Kasumi-1 (cell line): Measurements from ENCODE around the gene GDA.

Experiments
- DNase-seq, 2 experiments: peaks; one replicate each; lab custom pipeline; 2025; lab: John Stamatoyannopoulos, UW

GDA gene

DNA sequence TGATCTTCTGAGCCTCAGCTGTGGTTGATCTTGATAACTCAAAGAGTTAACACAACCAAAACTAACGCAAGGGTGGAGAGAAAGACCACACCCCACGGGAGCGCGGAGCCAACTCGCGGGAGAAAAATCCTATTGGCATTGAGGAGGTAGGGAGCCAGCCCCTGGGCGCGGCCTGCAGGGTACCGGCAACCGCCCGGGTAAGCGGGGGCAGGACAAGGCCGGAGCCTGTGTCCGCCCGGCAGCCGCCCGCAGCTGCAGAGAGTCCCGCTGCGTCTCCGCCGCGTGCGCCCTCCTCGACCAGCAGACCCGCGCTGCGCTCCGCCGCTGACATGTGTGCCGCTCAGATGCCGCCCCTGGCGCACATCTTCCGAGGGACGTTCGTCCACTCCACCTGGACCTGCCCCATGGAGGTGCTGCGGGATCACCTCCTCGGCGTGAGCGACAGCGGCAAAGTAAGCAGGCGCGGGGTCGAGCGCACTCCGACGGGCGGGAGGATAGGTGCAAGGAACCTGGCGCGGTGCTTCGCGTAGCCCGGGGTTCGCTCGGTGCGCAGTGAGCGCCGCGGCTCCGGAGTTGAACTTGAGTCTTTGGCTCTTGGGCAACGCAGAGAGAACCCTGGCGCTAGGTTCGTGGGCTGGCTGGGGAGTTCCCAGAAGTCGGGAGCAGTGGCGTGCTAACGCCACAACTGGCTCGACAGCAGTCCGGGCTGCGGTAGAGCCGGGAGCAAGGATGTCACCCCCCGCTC is at the start of gene GDA:
TSS of gene GDA (plus strand) at position 210 of the 745 bp plus-strand sequence. CDS start at position 330, 120 bp downstream.
- DNase-seq: no peak

DNA sequence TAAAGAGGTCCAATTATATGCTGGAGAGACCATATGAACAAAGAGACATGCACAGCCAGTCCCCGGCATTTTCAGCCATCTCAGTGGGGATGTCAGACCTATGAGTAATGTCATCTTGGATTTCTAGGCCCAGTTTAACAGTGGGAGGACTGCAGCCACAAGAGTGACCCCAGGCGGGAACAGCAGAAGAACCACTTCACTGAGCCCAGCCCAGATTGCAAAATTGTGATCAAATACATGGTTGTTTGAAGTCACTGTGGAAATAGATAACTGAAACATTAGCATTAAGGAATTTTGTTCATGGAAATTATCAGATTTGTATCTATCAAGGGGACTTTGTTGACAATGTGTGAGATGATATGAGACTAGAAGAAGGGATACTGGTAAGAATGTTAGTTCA is 46.7 kb upstream of the GDA start:
- DNase-seq: no peak

DNA sequence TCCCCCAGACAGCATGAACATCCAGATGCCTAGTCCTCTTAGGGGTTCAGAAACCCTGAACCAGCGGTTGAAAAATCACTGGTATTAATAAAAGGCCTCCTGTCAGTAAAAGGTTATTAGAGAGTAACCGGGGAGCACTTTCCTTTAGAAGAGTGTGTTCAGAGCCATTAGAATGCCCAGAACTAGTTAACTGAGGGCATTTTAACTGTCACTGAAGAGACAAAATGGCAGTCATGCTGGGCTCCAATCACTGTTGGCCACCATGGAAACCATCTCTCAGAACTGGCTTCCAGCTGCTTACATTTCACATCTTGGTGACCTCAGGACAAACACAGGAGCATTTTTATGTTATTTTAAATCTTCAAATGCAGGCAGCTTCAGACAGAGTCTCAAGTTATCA is 36.2 kb upstream of the GDA start:
- DNase-seq: no peak

DNA sequence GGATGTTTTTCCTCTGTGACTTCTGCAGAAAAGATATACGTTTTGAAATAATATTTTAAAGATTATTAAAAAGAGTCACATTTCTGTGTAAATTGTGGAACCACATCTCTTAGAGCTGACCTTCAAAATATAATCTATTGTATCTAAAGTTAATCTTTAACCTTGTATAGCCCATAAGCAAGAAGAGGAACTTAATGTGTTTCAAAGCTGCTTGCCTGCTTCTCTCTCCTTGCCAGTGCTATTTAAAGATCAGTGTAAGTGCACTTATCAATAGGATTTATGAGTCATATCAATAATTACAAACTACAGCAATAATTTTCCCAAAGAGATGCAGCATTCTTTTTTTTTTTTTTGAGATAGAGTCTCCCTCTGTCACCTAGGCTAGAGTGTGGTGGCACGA is 29.4 kb upstream of the GDA start:
- DNase-seq: no peak

DNA sequence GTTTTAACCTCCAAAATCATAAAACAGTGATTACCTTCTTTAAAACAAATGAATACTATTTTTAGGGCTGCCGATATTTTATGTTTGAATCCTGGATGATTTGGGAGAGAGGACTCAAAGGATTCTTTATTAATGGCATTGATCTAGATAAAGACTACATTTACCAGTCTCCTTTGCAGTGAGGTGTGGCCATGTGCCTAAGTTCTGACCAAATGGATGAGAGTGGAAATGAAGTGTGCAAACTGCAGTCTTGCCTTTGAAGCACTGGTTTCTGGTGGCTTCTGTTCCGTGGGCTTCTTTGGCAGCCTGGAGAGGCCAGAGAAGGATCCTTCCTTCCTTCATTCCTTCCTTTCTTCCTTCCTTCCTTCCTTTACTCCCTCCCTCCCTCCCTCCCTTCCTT is 24.3 kb upstream of the GDA start:
- no peak for DNase-seq

DNA sequence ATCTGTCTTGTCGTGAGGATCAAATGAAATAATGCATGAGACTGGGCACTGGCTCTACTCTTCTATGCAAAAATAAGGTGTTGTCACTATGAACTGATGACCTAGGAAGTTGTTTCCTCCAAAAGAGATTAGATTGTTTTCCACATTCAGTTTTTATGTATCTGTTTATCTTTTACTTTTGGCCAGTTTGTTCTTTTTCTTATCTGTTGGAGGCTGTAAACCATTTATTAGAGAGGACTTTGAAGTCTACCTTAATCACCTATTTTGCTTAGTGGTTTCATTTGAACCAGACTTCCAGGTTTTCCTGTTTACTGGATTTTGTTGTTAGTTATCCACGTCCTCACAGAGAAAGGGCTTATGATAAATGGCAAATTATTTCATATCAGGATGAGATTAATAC is 21.5 kb upstream of the GDA start:
- DNase-seq: no peak

DNA sequence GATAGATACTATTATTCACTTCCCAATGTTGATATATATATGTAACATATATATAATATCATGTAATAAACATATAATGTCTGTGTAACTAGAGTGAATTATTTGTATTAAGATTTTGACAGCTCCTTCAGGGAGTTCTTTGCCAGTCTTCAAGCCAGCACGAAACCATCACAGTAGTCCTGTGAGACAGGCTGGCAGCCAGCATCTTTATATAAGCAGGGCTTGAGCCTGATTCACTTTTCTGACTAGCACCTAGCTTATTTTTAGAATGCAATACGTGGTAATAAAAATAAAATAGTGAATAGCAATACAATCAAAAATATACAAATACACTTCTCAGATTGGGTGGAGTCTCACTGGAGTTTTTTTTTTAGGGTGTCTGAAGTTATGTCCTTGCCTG is 20.7 kb upstream of the GDA start:
- no peak for DNase-seq

DNA sequence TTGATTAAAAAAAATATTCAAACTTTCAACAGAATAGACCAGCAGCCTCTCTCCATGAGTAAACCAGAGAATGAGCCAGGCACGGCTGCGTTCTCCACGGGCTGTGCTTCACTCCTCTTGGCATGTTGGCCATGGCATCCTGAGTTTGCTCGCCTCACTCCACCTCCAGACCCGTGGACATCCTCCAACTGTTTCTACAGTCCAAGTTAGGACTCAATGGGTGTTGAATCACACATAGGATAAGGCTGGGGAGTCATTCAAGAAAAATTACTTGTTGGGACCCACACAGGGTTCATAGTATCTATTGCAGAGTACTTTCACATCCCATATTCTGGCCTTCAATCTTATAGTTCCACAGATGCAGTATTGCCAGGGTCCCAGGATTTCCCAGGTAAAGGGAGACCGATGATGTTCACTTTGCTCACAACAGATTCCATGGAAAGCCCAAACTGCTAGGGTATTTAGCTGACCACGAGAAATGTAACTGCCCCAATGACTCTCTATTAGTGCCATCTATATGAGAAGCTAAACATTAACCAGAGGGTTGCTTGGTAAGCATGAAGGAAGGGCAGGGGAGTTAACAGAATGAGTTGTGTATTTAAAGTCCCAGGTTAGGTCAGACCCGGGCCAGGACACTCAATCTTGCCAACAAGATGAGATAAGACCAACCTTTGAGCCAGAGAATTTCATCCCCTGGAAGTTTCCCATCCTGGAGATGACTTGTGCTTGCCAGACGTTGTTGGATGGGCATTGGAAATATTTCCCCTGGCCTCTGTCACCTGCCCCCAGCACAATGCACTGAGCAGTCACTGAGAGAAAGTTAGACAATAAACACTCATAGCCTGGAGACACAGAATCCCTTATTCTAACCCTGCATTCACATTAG is 19.7 kb upstream of the GDA start:
- no peak for DNase-seq

DNA sequence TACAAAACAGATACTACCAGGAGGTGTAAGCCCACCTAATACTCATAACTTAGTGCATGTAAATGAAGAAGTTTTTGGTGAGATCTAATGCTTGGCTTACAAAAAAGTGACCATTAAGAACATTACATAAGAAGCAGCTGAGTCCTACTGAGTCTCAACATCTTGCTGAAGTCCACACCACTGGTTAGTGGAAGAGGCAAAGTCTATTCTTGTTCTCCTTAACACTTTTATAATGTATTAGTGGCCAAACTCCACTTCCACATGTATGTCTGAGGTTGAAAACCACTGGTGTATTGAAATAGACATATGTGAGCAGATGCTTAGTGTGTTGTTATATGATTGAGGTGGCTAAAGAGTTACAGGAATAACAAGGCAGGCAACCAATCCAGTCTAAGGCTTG is 18.9 kb upstream of the GDA start:
- DNase-seq: no peak

DNA sequence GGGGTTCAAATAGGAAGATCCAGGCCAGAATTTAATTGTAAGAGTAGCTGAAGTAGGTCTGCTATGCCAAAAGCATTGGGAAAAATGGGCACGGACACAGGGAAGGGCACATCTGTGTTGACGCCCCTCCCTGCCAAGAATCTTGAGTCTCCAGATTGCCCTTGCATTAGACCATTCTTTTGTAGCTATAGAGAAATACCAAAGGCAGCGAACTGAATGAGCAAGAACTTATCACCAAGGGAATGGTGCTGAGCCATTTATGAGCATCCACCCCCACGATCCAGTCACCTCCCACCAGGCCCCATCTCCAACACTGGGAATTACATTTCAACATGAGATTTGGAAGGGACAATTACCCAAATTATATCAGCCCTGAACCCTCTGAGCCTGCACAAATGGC is 18.0 kb upstream of the GDA start:
- no peak for DNase-seq

DNA sequence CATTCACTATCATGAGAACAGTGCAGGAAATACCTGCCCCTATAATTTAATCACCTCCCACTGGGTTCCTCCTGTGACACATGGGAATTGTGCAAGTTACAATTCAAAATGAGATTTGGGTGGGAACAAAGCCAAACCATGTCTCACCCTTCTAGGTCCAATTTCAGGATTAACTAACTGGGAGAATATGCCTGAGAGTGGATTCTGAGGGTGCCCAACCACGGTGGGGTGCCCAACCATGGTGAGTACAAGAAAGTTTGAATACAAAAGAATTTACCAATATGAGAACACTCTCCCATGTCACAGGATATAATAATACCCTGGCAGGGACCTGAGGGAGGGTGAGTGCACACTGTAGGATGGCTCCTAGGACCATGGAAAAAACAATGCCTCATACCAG is 17.2 kb upstream of the GDA start:
- DNase-seq: no peak

DNA sequence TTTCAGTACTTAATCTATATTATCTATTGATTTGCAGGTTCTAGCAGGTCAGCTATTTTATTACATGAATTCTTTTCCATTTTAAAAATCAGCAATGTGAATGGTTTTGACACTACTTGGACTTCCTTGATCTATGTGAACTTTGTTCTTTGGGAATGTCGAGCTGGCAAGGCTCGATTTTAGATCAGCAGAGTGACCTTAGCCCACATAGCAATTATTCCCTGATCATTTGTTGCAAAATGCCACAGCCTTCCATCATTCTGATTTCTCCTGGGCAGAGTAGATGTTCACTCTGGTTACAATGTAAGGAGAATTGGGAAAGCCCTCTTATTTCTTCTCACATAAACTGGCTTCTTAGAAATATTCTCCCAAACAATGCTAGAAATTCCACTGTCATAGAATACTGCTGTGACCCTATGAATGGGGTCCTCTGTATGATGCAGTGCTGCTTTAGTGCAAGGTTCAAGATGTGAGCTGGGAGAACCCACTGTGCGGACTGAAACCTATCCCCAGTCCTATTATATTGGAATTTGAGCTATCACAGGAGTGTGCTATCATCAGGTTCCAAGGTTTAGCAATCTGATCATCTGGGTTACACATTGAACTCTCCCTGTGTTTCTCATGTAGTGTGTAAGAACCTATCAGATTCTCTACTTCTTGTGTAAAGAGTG is 15.7 kb upstream of the GDA start:
- no peak for DNase-seq

DNA sequence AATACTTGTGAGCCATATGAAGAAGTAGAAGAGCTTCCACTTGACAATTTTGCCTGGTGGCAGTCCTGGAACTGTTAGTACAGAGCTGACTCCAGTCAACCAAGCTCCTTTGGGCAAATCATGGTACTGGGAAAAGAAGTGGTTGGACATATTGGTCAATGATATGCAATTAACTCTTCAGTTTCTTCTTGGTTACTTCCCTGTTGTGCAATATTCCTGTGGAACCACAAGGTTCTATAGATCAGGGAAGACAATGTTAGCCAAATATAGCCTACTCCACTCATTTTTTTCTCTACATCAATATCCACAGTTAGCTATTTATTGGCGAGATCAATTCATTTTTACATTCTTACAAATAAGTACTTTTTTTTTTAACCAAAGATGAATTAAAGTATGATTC is 14.4 kb upstream of the GDA start:
- DNase-seq: no peak

DNA sequence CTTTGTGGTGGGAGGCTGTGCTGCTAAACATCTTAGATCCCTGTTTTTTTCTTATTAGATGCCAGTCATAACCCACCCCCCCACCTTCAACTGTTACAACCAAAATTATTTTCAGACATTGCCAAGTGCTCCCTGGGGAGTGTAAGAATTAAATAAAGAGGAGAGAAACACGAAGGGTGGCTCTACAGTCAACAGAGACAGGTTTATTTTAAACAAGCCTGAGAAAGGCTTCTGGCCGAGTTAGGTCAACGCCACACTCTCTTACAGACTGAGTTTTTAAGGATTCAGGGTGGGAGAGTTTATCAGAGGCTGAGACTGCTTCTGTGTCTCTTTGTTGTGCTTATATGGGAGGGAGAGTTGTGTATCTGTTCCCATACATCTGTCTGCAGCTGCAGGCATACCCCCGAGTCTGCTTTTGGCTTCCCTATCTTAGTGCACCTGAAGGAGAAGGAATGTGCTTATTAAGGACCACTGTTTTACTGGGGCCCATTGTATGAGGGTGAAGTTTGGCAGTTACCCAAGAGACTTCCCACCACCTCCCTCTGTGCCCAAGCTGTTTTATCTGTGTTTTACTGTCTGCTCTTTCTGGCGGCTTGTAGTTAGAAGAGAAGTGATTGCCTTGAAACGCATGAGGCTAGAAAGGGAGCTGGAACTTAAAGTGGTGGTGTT is 11.4 kb upstream of the GDA start:
- DNase-seq: no peak

DNA sequence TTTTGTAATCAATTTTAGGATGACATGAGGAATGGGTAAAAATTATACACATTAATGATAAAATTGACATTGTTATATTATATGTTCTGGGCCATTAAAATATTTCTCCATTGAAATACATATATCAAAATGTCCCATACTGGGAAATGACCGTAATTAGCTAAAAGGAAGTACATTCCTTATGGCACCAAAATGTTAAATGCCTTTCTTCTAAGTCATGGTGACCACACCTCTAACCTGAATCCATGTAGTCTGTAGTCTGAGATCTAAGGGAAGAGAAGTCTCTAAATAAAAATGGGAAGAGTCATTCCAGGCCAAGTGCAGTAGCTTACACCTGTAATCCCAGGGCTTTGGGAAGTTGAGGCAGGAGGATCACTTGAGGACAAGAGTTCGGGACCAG is 10.0 kb upstream of the GDA start:
- no peak for DNase-seq

DNA sequence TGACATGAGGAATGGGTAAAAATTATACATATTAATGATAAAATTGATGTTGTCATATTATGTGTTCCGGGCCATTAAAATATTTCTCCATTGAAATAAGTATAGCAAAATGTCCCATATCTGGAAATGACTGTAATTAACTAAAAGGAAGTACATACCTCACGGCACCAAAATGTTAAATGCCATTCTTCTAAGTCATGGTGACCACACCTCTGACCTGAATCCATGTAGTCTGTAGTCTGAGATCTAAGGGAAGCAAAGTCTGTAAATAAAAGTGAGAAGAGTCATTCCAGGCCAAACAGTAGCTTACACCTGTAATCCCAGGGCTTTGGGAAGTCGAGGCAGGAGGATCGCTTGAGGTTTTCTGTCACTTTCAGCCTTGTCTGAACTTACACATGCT is 8.7 kb upstream of the GDA start:
- DNase-seq: no peak

DNA sequence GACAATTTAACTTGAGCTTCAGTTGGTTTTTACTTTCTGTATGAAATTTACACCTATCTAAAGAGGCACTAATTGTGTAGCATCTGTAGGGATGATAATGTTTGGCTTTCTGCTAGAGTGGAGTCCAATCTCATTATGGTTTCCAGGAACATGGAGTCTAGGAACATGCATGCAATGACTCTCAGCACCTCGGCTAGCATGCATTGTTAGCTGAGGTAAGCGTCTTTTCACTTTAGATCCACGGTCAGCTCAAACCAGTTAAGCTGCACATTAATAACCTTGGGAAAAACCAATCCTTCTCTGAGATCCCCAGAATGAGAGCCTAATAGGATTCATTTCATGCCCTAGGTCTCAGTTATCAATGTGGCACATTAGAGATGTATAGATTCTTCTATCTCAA is 7.8 kb upstream of the GDA start:
- no peak for DNase-seq

DNA sequence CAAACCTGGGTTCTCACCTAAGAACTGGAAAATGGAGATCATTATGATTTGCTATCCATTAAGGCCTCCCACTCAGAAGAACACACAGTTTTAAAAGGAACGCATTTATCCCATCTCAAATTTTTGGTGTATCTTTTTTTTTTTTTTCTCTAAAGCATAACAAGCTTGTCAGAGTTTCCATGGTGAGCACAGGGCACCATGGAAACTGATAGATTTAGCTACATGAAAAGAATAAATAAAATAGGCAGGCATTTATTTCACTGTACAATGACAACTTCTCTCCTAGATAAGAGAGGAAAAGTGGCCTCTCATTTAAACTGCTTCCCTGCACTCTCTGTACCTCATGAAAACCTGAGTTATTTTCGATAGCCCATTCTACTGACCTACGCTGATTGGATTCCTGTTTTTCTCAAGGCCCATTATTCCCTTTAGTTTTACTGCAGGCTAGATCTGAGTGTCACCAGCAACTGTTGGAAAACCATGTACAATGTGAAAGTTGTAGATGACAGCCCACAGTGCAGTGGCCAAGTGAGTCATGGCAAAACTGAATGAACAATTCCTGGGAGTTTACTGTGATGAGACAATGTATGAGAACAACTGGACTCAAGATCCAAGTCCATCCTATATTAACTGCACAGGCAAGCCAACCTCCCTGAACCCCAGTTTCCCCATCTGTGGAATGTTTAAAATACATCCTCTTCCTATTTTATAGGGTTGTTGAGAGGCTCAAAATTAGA is 4.3 kb upstream of the GDA start:
- no peak for DNase-seq

DNA sequence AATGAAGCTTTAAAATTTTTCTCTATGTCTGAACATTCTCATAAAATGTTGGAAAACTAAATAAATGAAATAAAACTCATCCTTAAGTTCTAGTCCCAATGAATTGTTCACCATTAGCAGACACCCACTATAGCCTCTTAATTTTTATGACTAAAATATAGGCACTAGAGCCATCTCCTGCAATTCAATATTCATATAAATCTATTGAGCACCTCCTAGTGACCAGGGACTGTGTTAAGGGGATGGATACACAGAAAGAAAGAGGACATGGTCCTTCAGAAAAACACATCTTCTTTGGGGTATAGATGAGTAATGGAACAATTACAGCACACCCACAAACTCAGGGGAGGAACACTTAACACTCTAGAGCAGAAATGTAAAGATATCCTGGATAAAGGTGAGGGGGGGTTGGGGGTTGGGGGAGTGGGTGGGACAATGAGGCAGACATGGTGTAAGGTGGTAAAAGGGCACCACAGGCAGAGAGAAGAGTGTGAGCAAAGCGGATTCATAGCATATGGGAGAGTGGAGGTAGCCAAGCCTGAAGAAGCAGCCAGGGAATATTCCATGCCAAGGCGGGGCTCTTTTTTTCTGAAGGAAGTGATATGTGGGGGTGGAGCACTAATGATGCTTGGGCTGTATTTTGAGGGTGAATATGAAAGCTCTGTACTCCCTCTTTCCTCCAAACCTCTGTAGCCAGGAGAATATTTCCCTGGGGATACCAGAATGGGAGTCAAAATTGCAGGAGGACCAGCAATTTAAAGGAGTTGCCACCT is 3.3 kb upstream of the GDA start:
- no peak for DNase-seq

DNA sequence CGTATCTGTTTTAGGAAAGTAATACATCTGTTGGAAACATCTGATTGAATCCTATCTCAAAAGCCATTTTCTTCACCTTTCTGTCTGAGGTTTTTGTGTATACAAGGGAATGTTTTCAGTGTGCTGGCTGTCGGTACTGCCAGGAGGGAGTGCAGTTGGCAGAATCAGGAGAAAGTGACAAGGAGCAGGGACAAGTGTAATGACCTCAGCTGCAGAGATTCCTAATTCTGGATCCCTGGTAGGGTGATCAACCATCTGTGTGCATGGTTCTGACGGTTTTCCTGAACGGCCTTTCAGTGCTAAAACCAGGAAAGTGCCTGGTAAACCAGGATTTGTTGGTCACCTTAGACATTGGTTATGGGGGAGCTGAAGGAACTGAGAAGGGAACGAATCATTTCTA is 1.6 kb upstream of the GDA start:
- DNase-seq: no peak

DNA sequence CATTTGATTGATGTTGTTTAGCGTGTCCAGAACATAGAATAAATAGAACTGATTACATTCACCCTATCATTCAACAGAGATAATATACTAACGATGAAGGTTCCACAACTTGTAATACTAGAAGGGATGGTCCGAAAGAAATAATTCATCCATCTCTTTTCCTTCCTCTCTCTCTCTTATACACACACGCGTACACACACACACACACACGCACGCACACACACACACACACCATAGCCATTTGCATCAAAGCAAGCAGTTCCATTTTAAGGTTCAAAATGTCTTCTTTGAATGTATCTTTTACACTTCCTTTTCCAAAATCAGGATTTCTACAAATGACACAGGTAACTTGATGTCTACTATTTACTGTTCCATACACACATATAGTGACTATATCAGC is 887 bp downstream of the GDA start:
- no peak for DNase-seq
